UCSD-AML1 (cell line): Measurements from ENCODE around the gene GABPB2.
A peak's percentile ranks its signal among the peaks of the same experiment; 100 is the strongest.

Source experiments
- DNase-seq: peaks from one replicate; lab custom pipeline; 2025; ENCODE audit not compliant: unreplicated experiment; lab: John Stamatoyannopoulos, UW

The GABPB2 gene

DNA sequence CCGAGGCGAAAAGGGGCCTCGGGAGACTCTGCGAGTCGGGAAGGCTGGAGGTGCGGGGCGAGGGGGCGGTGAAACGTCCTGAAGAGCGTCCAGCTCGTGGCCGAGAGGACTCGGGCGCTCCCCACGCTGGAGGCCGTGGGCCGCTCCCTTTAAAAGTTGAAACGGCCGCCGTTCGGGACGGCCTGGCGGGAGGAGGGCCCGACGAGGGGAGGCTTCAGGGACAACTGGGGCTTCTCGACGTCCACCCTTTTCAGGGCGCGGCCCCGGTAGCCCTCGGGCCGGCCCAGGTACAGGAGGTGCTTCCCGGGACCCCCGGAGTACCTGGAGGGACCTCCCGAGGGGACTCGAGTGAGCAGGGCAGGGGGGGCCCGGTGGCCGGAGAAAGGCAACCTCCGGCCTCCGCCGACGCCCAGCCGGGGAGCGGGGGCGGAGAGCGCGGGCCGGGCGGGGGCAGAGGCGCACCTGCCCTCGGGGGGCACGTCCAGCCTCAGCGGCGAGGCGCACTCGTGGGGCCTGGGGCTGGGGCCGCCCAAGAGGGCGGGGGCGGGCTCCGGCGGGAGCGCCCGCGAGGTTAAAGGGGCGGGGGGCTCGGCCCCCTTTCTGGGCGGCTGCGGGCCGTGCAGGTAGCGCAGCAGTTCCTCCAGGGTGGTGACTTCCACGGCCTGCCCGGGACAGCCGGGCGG, 61.9 kb downstream of the GABPB2 start:
- DNase-seq = no peak

DNA sequence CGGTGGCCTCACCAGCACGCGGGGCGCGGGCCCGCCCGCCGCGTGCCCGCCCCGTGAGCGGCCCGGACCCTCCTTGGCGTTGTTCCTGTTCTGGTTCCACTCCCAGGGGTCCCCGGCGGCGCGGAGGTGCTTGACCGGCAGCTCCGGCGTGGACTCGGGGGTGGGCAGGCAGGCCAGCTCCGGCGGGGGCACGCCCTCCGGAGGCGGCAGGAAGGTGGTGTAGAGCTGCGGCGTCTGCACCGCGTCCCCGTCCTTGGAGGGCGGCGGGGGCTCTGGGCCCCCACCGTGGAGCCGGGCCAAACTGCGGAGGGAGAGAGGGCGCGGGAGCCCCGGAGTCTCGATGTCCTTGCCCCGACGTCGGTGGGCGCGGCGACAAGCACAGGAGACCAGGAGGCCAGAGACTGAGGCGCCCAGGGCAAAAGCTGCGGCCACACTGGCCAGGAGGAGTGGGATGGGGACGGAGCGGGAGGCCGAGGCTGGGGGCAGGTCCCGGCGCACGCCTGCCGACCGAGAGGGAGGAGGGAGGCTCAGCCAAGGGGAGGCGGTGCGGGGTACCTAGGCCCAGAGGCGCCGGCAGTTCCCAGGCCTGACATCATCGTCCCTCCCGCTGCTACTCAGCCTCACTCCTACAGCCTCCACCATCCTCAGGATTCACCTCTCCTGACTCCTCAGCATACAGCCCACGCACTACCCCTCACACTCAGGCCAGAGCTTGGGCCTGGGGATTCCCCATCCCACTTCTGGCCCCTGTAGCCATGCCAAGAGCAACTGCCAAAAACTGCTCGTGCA, 62.7 kb downstream of the GABPB2 start:
- no peak for DNase-seq

DNA sequence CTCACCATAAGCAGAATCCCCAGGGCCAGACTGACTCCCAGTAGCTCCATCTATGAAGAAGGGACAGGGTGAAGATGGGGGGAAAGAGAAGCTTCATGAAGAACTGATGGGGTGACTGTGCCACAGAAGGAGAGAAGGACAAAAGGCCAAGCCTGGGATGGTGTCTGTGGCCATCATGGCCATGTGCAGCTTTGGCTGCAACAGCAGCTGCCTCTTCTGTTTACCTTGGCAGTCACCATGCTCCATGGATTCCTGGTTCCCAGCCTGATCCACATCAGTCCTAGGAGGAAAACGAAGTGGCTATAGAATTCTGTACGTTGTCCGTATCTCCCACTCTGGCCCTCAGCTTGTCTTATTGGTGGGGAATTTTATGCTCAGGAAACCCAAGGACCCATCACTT, 63.8 kb downstream of the GABPB2 start:
- no peak for DNase-seq

- no peak for DNase-seq
Measured at GRCh38 chr1:151134991-151135390, 64.4 kb downstream of the GABPB2 start.

DNA sequence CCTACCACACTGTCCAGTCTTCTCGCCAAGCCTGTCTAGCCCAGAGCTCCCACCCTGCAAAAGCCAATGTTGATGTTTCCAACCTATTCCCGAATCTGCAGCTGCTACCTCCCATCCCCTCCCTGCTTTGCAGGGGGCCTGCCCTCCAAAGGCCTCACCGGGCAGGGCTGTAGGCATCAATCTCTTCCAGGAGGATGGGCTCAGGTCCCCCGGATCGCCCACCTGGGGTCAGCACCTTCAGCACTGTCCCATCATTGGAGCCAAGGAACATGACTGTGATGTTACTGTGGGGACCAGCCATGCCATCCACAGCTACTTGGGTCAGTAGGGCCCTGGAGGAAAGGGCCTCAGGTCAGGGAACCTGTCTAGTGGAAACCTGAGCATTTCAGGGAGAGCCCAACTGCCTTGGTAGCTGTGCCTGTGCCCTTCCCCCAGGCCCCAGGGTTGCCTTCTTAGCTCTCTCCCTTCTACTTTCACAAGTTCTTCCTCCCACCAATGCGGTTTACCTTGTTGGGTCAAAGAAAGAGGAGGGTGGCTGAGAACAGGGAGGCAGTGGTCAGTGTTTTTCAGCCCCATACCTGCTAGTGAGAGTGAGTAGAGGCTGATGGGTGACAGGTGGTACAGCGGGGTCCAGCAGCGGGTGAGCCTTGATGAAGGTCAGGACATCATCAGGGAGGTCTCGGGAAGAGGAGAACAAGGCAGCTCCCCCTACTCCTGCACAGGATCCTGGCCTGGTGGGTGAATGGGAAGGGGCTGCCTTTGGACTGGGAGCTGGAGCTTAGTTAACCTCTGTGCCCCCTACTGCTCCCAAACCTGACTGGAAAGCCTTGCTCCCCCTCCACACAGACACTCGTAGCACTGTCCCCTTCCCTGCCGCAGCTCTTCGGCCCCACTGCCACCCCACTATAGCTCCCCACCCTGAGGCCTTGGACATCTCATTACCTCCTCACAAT, 65.1 kb downstream of the GABPB2 start:
- DNase-seq = no peak

DNA sequence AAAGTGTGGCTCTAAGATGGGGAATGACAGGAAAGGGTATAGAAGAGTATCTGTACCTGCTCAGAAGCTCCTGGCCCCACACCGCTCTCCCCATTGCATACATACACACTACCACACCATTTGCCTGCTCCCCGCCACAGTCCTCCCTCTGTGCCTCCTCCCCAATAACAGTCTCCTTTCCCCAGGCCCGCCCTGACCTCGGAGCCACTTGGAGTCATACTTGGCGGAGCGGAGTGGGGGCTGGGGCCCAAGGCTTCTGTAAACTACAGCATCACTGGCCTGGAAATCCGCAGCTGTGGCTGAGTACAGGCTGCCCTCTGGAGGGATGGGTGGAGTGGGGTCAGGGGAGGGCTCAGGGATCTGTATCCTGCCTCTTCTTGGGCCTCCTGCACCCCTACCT, 67.2 kb downstream of the GABPB2 start:
- DNase-seq = no peak

GRCh38 chr1:151142411-151143056, 72.0 kb downstream of the GABPB2 start:
- DNase-seq = no peak

- no peak for DNase-seq
Measured at GRCh38 chr1:151143057-151143435, 72.5 kb downstream of the GABPB2 start.

GRCh38 chr1:151143986-151144385, 73.4 kb downstream of the GABPB2 start:
- DNase-seq = no peak

GRCh38 chr1:151144474-151145303, 74.1 kb downstream of the GABPB2 start:
- DNase-seq = no peak

DNA sequence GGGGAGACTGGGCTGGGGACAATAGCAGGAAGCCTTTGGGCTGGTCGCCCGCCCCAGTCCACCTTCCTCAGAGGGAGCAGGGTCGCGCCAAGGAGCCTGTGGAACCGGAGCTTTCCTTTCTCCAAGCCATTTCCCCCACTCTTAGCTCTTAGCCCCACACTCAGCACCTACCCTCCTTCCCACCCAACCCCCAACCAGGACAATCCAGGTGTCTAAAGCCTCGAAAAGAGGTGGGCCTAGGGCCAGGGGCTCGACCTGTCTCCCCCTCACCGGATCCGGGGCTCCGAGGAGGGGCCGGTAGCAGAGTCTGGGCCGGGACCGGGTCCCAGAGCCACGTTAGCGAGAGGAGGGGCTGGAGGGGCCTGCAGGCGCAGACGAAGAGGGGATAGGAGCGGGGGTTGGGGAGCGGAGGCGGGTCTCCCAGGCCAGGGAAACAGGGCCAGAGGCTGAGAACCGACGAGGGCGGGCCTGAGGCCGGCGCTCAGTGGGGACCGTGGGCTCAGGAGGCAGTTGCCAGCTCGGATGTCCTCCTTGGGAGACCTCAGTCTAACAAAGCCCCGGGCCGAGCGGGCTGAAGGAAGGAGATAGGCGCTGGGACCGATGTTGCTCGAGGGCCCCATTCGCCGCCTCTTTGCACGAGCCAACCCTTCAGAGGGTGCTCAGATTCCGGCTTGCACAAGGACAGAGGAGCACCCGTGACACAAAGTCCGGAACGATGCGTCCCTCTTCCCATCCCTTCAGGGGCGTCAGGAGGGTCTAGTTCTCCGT, 74.9 kb downstream of the GABPB2 start:
- no peak for DNase-seq

GRCh38 chr1:151146072-151146411, 75.5 kb downstream of the GABPB2 start:
- no peak for DNase-seq

GRCh38 chr1:151146412-151147131, 76.0 kb downstream of the GABPB2 start, which contains the start of gene SEMA6C:
Gene SEMA6C (minus strand): TSS chr1:151146631. CDS start chr1:151142621, 4,010 bp downstream.
- DNase-seq = peak; percentile 90

- DNase-seq = peak; percentile 49
Measured at GRCh38 chr1:151147132-151147503, 76.6 kb downstream of the GABPB2 start.

GRCh38 chr1:151147665-151148064, 77.1 kb downstream of the GABPB2 start:
- no peak for DNase-seq

DNA sequence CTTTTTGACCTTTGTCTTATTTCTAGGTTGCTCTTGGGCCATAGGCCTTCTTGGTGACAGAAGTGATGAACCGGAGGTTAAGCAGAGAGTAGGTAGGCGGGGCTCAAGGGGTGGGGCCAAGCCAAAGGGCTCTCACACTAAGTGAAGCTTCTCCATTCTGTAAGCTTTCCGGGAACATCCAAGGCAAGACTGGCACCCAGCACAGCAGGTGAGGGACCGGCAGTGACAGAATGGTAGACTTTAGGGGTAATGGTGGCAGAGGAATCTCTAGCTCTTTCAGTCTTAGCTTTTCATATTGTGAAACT, 85.9 kb downstream of the GABPB2 start, which contains the start of gene TNFAIP8L2:
Gene TNFAIP8L2 (plus strand): TSS at position 135 of the 305 bp plus-strand sequence. CDS start 2,049 bp downstream, outside the sequence.
- DNase-seq = peak; percentile 84

DNA sequence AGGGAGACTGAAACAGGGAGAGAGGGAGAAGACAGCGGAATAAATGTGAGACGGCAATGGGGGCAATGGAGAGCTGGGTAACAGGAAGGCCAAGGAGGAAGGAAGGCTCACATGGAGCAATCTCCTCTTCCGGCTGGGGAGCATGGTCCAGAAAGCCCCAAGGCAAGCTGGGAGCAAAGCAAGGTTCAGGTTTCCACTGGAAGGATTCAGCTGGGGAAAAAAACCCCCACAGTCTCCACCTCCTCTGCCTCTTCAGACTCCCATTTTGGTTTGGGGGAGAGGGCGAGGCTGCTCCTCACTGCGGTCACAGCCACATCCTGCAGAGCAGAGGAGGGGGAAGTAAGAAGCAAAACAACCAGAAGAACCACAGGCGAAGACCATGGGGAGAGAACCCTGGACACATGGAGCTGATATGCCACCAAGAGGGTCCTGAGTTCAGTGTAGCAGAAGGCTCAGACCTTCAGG, 86.5 kb downstream of the GABPB2 start:
- peak; percentile 89 for DNase-seq

GRCh38 chr1:151158326-151158725, 87.8 kb downstream of the GABPB2 start:
- peak; percentile 21 for DNase-seq
